ENCODE measurements around the gene RBPJL. TPM values are rescaled to one million over a fixed set of nuclear protein-coding genes. Genes with fewer than 3 reads are reported as not detected.
A peak's percentile ranks its signal among the peaks of the same experiment; 100 is the strongest.

Gene RBPJL
- total and polyA plus RNA-seq, 2 of the 13 experiments (the other 11 are each of a cell fraction or from before 2014, with no cell fraction given) = not detected

GRCh38 chr20:45362804-45363610 is 56.4 kb downstream of the RBPJL start, which contains the start of gene SYS1 (continued):
- TF ChIP-seq CERS6 (CRISPR knock-in tag; IDR thresholded peaks at IDR 0.05) (peak; percentile 91; the same call in 1 of the 2 replicates), ZNF30 (CRISPR knock-in tag; IDR thresholded peaks at IDR 0.05) (no peak), ZNF510 (CRISPR knock-in tag; IDR thresholded peaks at IDR 0.05; ENCODE audit: low read depth) (peak; percentile 96), JUND (CRISPR knock-in tag; IDR thresholded peaks at IDR 0.05) (peak; percentile 63; the same call in 1 of the 2 replicates), YEATS2 (CRISPR knock-in tag; IDR thresholded peaks at IDR 0.05; ENCODE audit: borderline replicate concordance) (peak; percentile 97), ZFP37 (CRISPR knock-in tag; IDR thresholded peaks at IDR 0.05; ENCODE audit: borderline replicate concordance) (no peak), ZNF816 (CRISPR knock-in tag; IDR thresholded peaks at IDR 0.05; ENCODE audit: borderline replicate concordance) (no peak), ZNF138 (CRISPR knock-in tag; IDR thresholded peaks at IDR 0.05; ENCODE audit: low read depth) (peak; percentile 78; the same call in 1 of the 2 replicates), ZNF142 (CRISPR knock-in tag; IDR thresholded peaks at IDR 0.05) (no peak), ZNF747 (CRISPR knock-in tag; IDR thresholded peaks at IDR 0.05; ENCODE audit: borderline replicate concordance) (peak; percentile 99), PTBP1 (IDR thresholded peaks at IDR 0.05; ENCODE audit: low read depth, low read length, poor library complexity, severe bottlenecking) (peak; percentile 81), ZNF484 (CRISPR knock-in tag; IDR thresholded peaks at IDR 0.05; ENCODE audit: borderline replicate concordance, low read depth) (0 out of 2 replicates have a peak, but pooled peaks have one; percentile 28), ZNF678 (CRISPR knock-in tag; IDR thresholded peaks at IDR 0.05) (peak; percentile 63), ZKSCAN1 (IDR thresholded peaks at IDR 0.05; ENCODE audit: low read length) (no peak; the same call in 1 of the 2 replicates), ZNF776 (CRISPR knock-in tag; IDR thresholded peaks at IDR 0.05) (peak; percentile 86), RORA (CRISPR knock-in tag; IDR thresholded peaks at IDR 0.05) (no peak), MYC (CRISPR knock-in tag; IDR thresholded peaks at IDR 0.05; ENCODE audit: borderline replicate concordance) (peak; percentile 78), ZSCAN31 (CRISPR knock-in tag; IDR thresholded peaks at IDR 0.05; ENCODE audit: low read depth) (peak; percentile 98), SNAPC2 (CRISPR knock-in tag; IDR thresholded peaks at IDR 0.05) (no peak; the same call in 1 of the 2 replicates), TFDP2 (CRISPR knock-in tag; IDR thresholded peaks at IDR 0.05) (peak; percentile 63; the same call in 1 of the 2 replicates), DPF2 (CRISPR knock-in tag; IDR thresholded peaks at IDR 0.05; ENCODE audit: borderline replicate concordance, low read depth) (no peak), ZNF24 (IDR thresholded peaks at IDR 0.05) (no peak; the same call in 1 of the 2 replicates)

Data from HepG2 (cell line).